PC-3 (cell line): ENCODE data around the gene CEP120. TPM values are rescaled to one million over a fixed set of nuclear protein-coding genes. Genes with fewer than 3 reads are reported as not detected.

Source experiments
- ATAC-seq: fragments of 200-7000 bp; cut with Tn5 transposase; 2 replicates; pipeline ENCODE4 v1.9.1; 2020; ENCODE audit warnings: mild to moderate bottlenecking, moderate library complexity
- BruUV-seq: library from RNA; stranded (reverse); fragments of 400-500 nt; replicated peaks from 2 replicates; lab custom pipeline; 2021; lab: Mats Ljungman, UMichigan
- CTCF ChIA-PET: fragments of 300-600 bp; sonication (Branson Sonifier 250); formaldehyde crosslinking; loops from one replicate; lab custom pipeline; 2022; ENCODE audit warnings: antibody characterized with exemption; lab: Charles Lee
- POLR2A ChIA-PET: fragments of 300-600 bp; sonication (Branson Sonifier 250); formaldehyde crosslinking; loops from one replicate; lab custom pipeline; 2022; ENCODE audit warnings: antibody characterized with exemption; ENCODE audit not compliant: unreplicated experiment; lab: Charles Lee
- DNase-seq: peaks from one replicate; pipeline ENCODE4 v3.0.0-alpha.2; 2015
- H2AFZ ChIP-seq: fragments of 300-600 bp; sonication (generic); 2 replicates; pipeline ENCODE4 v1.6.0; 2016; ENCODE audit warnings: antibody characterized with exemption, low read length
- H3F3A ChIP-seq: fragments of 300-600 bp; sonication (generic); one replicate; pipeline ENCODE4 v1.6.0; 2017; ENCODE audit warnings: antibody characterized with exemption, low read length, control low read depth, mild to moderate bottlenecking; ENCODE audit not compliant: unreplicated experiment
- H3K27ac ChIP-seq: fragments of 300-600 bp; sonication (generic); 2 replicates; pipeline ENCODE4 v1.5.1; 2016; ENCODE audit warnings: mild to moderate bottlenecking, low read length
- H3K27me3 ChIP-seq: fragments of 300-600 bp; sonication (generic); 2 replicates; pipeline ENCODE4 v1.6.1; 2016; ENCODE audit warnings: low read length, mixed read lengths
- H3K36me3 ChIP-seq: fragments of 300-600 bp; sonication (generic); 2 replicates; pipeline ENCODE4 v1.6.1; 2016; ENCODE audit warnings: low read depth, mixed run types, low read length, mixed read lengths
- H3K4me1 ChIP-seq: fragments of 300-600 bp; sonication (generic); 2 replicates; pipeline ENCODE4 v1.5.1; 2016; ENCODE audit warnings: low read length; ENCODE audit not compliant: insufficient read depth
- H3K4me2 ChIP-seq: fragments of 300-600 bp; sonication (generic); 2 replicates; pipeline ENCODE4 v1.6.0; 2016; ENCODE audit warnings: low read length
- H3K4me3 ChIP-seq: fragments of 300-600 bp; sonication (generic); 2 replicates; pipeline ENCODE4 v1.5.1; 2016; ENCODE audit warnings: mild to moderate bottlenecking, low read length, mixed read lengths
- H3K79me2 ChIP-seq: fragments of 300-600 bp; sonication (generic); 2 replicates; pipeline ENCODE4 v1.6.1; 2017; ENCODE audit warnings: low read length, mixed read lengths
- H3K9ac ChIP-seq: fragments of 300-600 bp; sonication (generic); 2 replicates; pipeline ENCODE4 v1.6.0; 2016; ENCODE audit warnings: mild to moderate bottlenecking, low read length
- H3K9me2 ChIP-seq: fragments of 300-600 bp; sonication (generic); replicated peaks from 2 replicates; pipeline ENCODE4 v1.6.1; 2016; ENCODE audit warnings: mixed run types, low read length, mixed read lengths
- H3K9me3 ChIP-seq: fragments of 300-600 bp; sonication (generic); 2 replicates; pipeline ENCODE4 v1.6.1; 2016; ENCODE audit warnings: low read length, mixed read lengths
- H4K20me1 ChIP-seq: fragments of 300-600 bp; sonication (generic); 2 replicates; pipeline ENCODE4 v1.6.1; 2016; ENCODE audit warnings: low read length, mixed read lengths
- EZH2 ChIP-seq: fragments of 300-600 bp; sonication (generic); IDR thresholded peaks from one replicate; pipeline ENCODE4 v1.6.1; 2017; ENCODE audit warnings: antibody characterized with exemption, mild to moderate bottlenecking, low read length; ENCODE audit not compliant: unreplicated experiment
- EZH2phosphoT487 ChIP-seq: fragments of 300-600 bp; sonication (generic); IDR thresholded peaks from 2 replicates; pipeline ENCODE4 v1.6.1; 2018; ENCODE audit warnings: mild to moderate bottlenecking, antibody characterized with exemption, low read length, borderline replicate concordance
- intact Hi-C: fragments of 100-400 bp; cut with micrococcal nuclease; formaldehyde crosslinking; loops from 2 replicates; pipeline ENCODE4 v1.9.0; 2023
- total RNA-seq: library from RNA; depleted of rRNA; stranded (reverse); fragments of >200 nt; gene quantifications from 2 replicates; pipeline ENCODE4 v1.2.3, GENCODE V29; 2014
- TF ChIP-seq, protein P1 (sequence below): fragments of 300-600 bp; sonication (generic); conservative IDR thresholded peaks from 2 replicates; pipeline ENCODE4 v1.5.1; 2017; ENCODE audit warnings: antibody characterized with exemption, low read depth, mild to moderate bottlenecking, low read length

CEP120 gene
- total RNA-seq, 1 experiment from 2014 or later, result 11.5 TPM

DNA sequence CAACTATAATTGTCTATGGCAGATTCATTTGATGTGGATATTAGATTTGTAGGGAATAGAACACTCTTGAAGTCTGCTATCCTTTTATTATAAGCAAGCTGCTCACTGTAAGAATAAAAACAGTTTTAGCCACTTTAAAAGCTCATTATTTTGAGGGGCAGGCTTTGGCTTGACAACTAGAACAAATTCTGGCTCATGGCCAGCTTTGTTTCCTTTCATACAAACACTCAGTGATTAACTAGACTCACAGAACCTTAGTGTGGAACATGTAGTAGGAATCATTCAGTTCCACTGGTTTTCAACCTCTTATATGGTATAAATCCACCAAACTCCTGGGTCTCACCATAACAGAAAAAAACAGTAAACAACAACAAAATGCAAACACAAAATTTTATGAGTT lies 27.4 kb upstream of the CEP120 start:
- H3K27me3 ChIP-seq, result no peaks in the 10 kb centered on the region
- no peaks in the 10 kb centered on the region for H3F3A ChIP-seq
- H3K9me2 ChIP-seq, result no peaks in the 10 kb centered on the region
- no peaks in the 10 kb centered on the region for H4K20me1 ChIP-seq
- H3K9me3 ChIP-seq, result no peaks in the 10 kb centered on the region
- ChIA-PET POLR2A (no interaction called here), CTCF (no interaction called here)
- no peak overlapping the region for H3K9ac ChIP-seq
- H3K36me3 ChIP-seq, result no peaks in the 10 kb centered on the region
- no peak for DNase-seq
- H3K4me3 ChIP-seq, result no peak overlapping the region
- intact Hi-C loops, result no loop called here
- TF ChIP-seq, protein P1, sequence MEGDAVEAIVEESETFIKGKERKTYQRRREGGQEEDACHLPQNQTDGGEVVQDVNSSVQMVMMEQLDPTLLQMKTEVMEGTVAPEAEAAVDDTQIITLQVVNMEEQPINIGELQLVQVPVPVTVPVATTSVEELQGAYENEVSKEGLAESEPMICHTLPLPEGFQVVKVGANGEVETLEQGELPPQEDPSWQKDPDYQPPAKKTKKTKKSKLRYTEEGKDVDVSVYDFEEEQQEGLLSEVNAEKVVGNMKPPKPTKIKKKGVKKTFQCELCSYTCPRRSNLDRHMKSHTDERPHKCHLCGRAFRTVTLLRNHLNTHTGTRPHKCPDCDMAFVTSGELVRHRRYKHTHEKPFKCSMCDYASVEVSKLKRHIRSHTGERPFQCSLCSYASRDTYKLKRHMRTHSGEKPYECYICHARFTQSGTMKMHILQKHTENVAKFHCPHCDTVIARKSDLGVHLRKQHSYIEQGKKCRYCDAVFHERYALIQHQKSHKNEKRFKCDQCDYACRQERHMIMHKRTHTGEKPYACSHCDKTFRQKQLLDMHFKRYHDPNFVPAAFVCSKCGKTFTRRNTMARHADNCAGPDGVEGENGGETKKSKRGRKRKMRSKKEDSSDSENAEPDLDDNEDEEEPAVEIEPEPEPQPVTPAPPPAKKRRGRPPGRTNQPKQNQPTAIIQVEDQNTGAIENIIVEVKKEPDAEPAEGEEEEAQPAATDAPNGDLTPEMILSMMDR, result no peak
- TF ChIP-seq EZH2 (no peak), EZH2phosphoT487 (no peak)
- no peak overlapping the region for H3K27ac ChIP-seq
- peaks cover 8% of the 10 kb centered on the region for H3K4me1 ChIP-seq
- no peak for ATAC-seq
- no peaks in the 10 kb centered on the region for H3K79me2 ChIP-seq
- no peak overlapping the region for H3K4me2 ChIP-seq
- H2AFZ ChIP-seq, result no peak overlapping the region
- BruUV-seq, result no TSS peak

DNA sequence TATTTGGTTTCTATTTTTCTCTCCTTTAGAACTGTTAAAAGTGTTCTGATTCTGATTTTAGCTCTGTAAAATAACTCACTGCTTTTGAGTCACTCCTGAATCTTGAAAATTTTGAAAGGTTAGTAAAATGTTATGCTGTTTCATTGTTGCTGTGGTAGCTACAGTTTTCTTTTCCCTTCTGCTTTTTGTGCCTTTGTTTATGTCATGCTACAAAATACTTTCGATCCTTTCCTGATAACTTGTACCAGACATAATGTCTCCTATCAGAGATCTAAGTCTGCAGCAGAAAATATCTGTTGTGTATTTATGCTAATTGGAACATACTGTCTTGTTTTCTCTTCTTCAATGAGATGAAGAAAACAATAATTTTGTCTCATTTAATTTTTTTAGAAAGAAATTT lies 26.9 kb upstream of the CEP120 start:
- POLR2A ChIA-PET, result no interaction called here

DNA sequence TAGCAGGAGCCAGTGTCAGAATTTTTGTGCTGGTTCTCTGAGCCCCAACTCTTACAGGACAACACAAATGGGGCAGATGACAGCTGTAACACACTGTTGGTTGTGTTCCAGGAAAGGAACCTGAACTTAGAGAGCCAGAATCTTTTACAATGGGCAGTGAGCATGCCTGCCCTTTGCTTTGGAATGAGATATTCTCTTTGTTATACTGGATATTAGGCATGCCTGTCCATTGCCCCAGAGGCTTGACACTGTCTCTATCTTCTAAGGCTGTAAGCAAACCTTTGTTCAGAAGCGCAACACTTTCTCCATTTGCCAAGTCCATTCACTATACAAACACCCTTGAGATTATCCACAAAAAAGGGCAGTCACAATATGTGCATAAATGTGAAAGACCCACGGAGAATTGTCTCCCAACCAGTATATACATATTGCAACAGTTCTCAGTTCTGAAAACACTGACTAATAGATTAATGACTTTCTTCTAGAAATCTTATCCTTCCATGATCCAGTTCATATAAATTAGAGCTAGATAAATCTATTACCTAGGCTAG lies 26.3 kb upstream of the CEP120 start:
- POLR2A ChIA-PET, result no interaction called here
- intact Hi-C loops, result no loop called here
- TF ChIP-seq, protein P1, result no peak
- no peak for TF ChIP-seq EZH2
- no peak for TF ChIP-seq EZH2phosphoT487
- no peak overlapping the region for H3K4me2 ChIP-seq
- CTCF ChIA-PET, result no interaction called here
- DNase-seq (no peak), ATAC-seq (no peak)
- no peak overlapping the region for H3K9ac ChIP-seq
- no peaks in the 10 kb centered on the region for H4K20me1 ChIP-seq
- no peak overlapping the region for H3K4me3 ChIP-seq
- no peak overlapping the region for H2AFZ ChIP-seq
- H3K4me1 ChIP-seq, result peaks cover 4% of the 10 kb centered on the region; the same call in 1 of the 2 replicates
- H3K36me3 ChIP-seq, result no peaks in the 10 kb centered on the region
- no peaks in the 10 kb centered on the region for H3K27me3 ChIP-seq
- no peak overlapping the region for H3K27ac ChIP-seq
- H3K79me2 ChIP-seq, result no peaks in the 10 kb centered on the region
- H3F3A ChIP-seq, result no peaks in the 10 kb centered on the region
- no peaks in the 10 kb centered on the region for H3K9me2 ChIP-seq
- BruUV-seq, result no TSS peak
- no peaks in the 10 kb centered on the region for H3K9me3 ChIP-seq

More for the DNA sequence above, 26.9 kb upstream of the CEP120 start:
- TF ChIP-seq EZH2phosphoT487 (no peak), EZH2 (no peak)
- TF ChIP-seq, protein P1, result no peak
- Histone ChIP-seq H4K20me1 (no peaks in the 10 kb centered on the region), H2AFZ (no peak overlapping the region), H3K9me2 (no peaks in the 10 kb centered on the region), H3K27me3 (no peaks in the 10 kb centered on the region), H3K9ac (no peak overlapping the region), H3F3A (no peaks in the 10 kb centered on the region), H3K9me3 (no peaks in the 10 kb centered on the region), H3K4me2 (no peak overlapping the region), H3K4me3 (no peak overlapping the region), H3K4me1 (peaks cover 8% of the 10 kb centered on the region), H3K79me2 (no peaks in the 10 kb centered on the region), H3K36me3 (no peaks in the 10 kb centered on the region), H3K27ac (no peak overlapping the region)
- DNase-seq, result no peak
- intact Hi-C loops, result no loop called here
- CTCF ChIA-PET, result no interaction called here
- no peak for ATAC-seq
- BruUV-seq, result no TSS peak
